OCI-LY7 (cell line): Measurements from ENCODE around the gene OSBPL3. TPM values are rescaled to one million over a fixed set of nuclear protein-coding genes. Genes with fewer than 3 reads are reported as not detected.
A peak's percentile ranks its signal among the peaks of the same experiment; 100 is the strongest.

ENCODE experiments used
- BruUV-seq: library from RNA; stranded (reverse); fragments of 400-500 nt; replicated peaks from 2 replicates; lab custom pipeline; 2021; lab: Mats Ljungman, UMichigan
- CTCF ChIA-PET: fragments of 300-600 bp; sonication (Branson Sonifier 250); formaldehyde crosslinking; loops from one replicate; lab custom pipeline; 2022; ENCODE audit warnings: antibody characterized with exemption; ENCODE audit not compliant: unreplicated experiment; lab: Charles Lee
- POLR2A ChIA-PET: fragments of 300-600 bp; sonication (Branson Sonifier 250); formaldehyde crosslinking; loops from one replicate; lab custom pipeline; 2022; ENCODE audit warnings: antibody characterized with exemption; lab: Charles Lee
- DNase-seq: peaks from one replicate; pipeline ENCODE4 v3.0.0-alpha.2; 2015; ENCODE audit warnings: low spot score
- H2AFZ ChIP-seq: fragments of 200-600 bp; sonication (generic), shearing (Covaris generic); 2 replicates; pipeline ENCODE4 v1.6.1; 2014; ENCODE audit warnings: mild to moderate bottlenecking, antibody characterized with exemption, low read length, moderate library complexity
- H3K27ac ChIP-seq: fragments of 200-600 bp; sonication (generic); 2 replicates; pipeline ENCODE4 v1.5.1; 2014; ENCODE audit warnings: mixed run types, low read depth, mild to moderate bottlenecking, moderate library complexity, low read length, inconsistent platforms; ENCODE audit not compliant: poor library complexity, severe bottlenecking
- H3K36me3 ChIP-seq: fragments of 200-600 bp; sonication (generic); 2 replicates; pipeline ENCODE4 v1.6.1; 2014; ENCODE audit warnings: mild to moderate bottlenecking, antibody characterized with exemption, low read length, moderate library complexity, mixed read lengths; ENCODE audit not compliant: insufficient read depth
- H3K4me1 ChIP-seq: fragments of 200-600 bp; sonication (generic); 2 replicates; pipeline ENCODE4 v1.5.1; 2014; ENCODE audit warnings: mild to moderate bottlenecking, low read length; ENCODE audit not compliant: insufficient read depth, poor library complexity, severe bottlenecking
- H3K4me2 ChIP-seq: fragments of 200-600 bp; sonication (generic); 2 replicates; pipeline ENCODE4 v1.6.1; 2014; ENCODE audit warnings: mild to moderate bottlenecking, low read length
- H3K4me3 ChIP-seq: fragments of 200-600 bp; sonication (generic); 2 replicates; pipeline ENCODE4 v1.5.1; 2014; ENCODE audit warnings: mild to moderate bottlenecking, low read depth, low read length; ENCODE audit not compliant: poor library complexity, severe bottlenecking
- H3K79me2 ChIP-seq: fragments of 200-600 bp; sonication (generic); 2 replicates; pipeline ENCODE4 v1.6.1; 2016; ENCODE audit warnings: low read depth, mild to moderate bottlenecking, low read length, moderate library complexity, mixed read lengths; ENCODE audit not compliant: insufficient read depth
- H3K9me2 ChIP-seq: fragments of 200-600 bp; sonication (generic); 2 replicates; pipeline ENCODE4 v1.6.1; 2016; ENCODE audit warnings: mild to moderate bottlenecking, low read length, mixed read lengths; ENCODE audit not compliant: insufficient read depth
- H3K9me3 ChIP-seq: fragments of 200-600 bp; sonication (generic); 2 replicates; pipeline ENCODE4 v1.6.1; 2014; ENCODE audit warnings: mild to moderate bottlenecking, mixed run types, low read length, mixed read lengths
- H4K20me1 ChIP-seq: fragments of 200-600 bp; sonication (generic); 2 replicates; pipeline ENCODE4 v1.6.1; 2014; ENCODE audit warnings: mild to moderate bottlenecking, antibody characterized with exemption, low read length, moderate library complexity, mixed read lengths; ENCODE audit not compliant: insufficient read depth
- EZH2phosphoT487 ChIP-seq: fragments of 200-600 bp; sonication (generic); IDR thresholded peaks from 2 replicates; pipeline ENCODE4 v1.6.1; 2018; ENCODE audit warnings: low read depth, borderline replicate concordance, mild to moderate bottlenecking, mixed run types, antibody characterized with exemption, low read length, moderate library complexity, mixed read lengths
- intact Hi-C: fragments of 100-400 bp; cut with micrococcal nuclease; formaldehyde crosslinking; loops from one replicate; pipeline ENCODE4 v1.10.0; 2022; ENCODE audit not compliant: unreplicated experiment
- total RNA-seq, 2 experiments: library from RNA; depleted of rRNA in 1 of 2; stranded (reverse); fragments of >200 nt in 1 of 2; shearing (Covaris generic) in 1 of 2; gene quantifications; 2 replicates each; pipeline ENCODE4 v1.2.3, GENCODE V29; 2014 to 2022
- TF ChIP-seq, protein P1 (sequence below): fragments of 200-600 bp; sonication (generic); conservative IDR thresholded peaks from 2 replicates; pipeline ENCODE4 v1.5.1; 2014; ENCODE audit warnings: mild to moderate bottlenecking, antibody characterized with exemption, low read length, moderate library complexity, mixed read lengths

The OSBPL3 gene
- total RNA-seq, 2 experiments from 2014 or later: 28.7 to 79.9 TPM

DNA sequence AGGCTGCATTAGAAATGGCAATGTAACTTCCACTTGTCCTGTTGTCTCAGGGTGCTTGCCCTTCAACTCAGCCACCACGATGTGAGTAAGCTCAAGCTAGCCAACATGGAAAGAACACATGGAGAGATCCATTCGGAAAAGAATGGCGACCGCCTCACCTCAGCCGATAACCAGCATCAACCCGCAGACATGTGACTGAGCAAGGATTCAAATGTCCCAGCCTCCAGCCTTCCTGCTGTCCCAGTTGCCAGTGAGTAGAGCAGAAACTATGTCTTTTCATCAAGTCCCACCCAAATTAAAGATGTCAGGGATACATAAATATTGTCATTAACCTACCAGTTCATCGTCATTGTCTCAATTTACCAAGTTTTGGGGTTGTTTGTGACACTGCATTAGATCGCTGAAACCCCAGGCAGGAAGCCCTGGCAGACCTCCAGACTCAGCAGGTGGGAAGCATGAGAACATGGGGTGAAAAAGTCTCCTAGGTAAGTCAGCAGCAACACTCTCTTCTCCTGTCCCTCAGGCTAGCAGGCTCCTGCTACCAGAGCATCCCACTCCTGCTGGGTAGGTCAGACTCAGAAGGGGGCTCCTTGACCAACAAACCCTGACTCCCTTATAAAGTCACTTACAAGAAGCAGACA, 67.0 kb downstream of the OSBPL3 start:
- ChIA-PET CTCF (no interaction called here), POLR2A (interaction anchor here (0.7 to 4.0 kb wide), 6 partner anchors 11 to 29 kb away, joined by 3 to 30 read pairs (median 8); no protein-coding TSS in a partner anchor)
- no TSS peak for BruUV-seq
- Histone ChIP-seq H2AFZ (no peak overlapping the region), H3K79me2 (peaks cover 95% of the 10 kb centered on the region), H3K9me2 (no peaks in the 10 kb centered on the region), H3K4me3 (no peak overlapping the region), H4K20me1 (peaks cover 3% of the 10 kb centered on the region; the same call in 1 of the 2 replicates), H3K36me3 (peaks cover 6% of the 10 kb centered on the region), H3K4me1 (peaks cover 95% of the 10 kb centered on the region), H3K4me2 (peak overlapping the region; percentile 64), H3K27ac (no peak overlapping the region), H3K9me3 (no peaks in the 10 kb centered on the region)
- no peak for DNase-seq
- TF ChIP-seq, protein P1, sequence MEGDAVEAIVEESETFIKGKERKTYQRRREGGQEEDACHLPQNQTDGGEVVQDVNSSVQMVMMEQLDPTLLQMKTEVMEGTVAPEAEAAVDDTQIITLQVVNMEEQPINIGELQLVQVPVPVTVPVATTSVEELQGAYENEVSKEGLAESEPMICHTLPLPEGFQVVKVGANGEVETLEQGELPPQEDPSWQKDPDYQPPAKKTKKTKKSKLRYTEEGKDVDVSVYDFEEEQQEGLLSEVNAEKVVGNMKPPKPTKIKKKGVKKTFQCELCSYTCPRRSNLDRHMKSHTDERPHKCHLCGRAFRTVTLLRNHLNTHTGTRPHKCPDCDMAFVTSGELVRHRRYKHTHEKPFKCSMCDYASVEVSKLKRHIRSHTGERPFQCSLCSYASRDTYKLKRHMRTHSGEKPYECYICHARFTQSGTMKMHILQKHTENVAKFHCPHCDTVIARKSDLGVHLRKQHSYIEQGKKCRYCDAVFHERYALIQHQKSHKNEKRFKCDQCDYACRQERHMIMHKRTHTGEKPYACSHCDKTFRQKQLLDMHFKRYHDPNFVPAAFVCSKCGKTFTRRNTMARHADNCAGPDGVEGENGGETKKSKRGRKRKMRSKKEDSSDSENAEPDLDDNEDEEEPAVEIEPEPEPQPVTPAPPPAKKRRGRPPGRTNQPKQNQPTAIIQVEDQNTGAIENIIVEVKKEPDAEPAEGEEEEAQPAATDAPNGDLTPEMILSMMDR: no peak
- no peak for TF ChIP-seq EZH2phosphoT487
- intact Hi-C loops: no loop called here

DNA sequence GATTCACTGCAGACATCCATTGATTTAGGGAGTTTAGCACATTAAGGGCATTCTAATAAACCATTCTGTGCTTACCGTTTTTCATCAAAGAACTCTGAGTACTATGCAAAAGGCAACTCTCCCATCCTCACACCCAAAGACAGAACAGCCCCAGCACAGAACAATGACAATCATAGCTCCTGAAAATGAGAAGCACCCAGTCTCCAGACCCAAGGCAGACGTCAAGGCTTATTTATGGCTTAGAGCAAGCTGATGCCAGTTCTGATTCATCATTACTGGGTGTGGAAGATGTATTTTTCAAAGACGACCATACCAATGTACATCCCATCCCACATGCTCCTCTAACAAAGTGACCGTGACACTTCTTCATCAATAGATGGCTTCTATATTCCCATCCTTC, 67.6 kb downstream of the OSBPL3 start:
- TF ChIP-seq, protein P1: no peak
- no peak for TF ChIP-seq EZH2phosphoT487
- POLR2A ChIA-PET: interaction anchor here (0.6 to 4.0 kb wide), 9 partner anchors 11 to 93 kb away, joined by 3 to 43 read pairs (median 10); no protein-coding TSS in a partner anchor
- no peak overlapping the region for H2AFZ ChIP-seq
- no peaks in the 10 kb centered on the region for H3K9me3 ChIP-seq
- H3K4me2 ChIP-seq: peak overlapping the region; percentile 64
- H3K9me2 ChIP-seq: no peaks in the 10 kb centered on the region
- intact Hi-C loops: no loop called here
- no TSS peak for BruUV-seq
- H3K79me2 ChIP-seq: peaks cover 95% of the 10 kb centered on the region
- no peak for DNase-seq
- no peak overlapping the region for H3K4me3 ChIP-seq
- peaks cover 95% of the 10 kb centered on the region for H3K4me1 ChIP-seq
- peak overlapping the region; percentile 72 for H3K27ac ChIP-seq
- H4K20me1 ChIP-seq: no peaks in the 10 kb centered on the region
- H3K36me3 ChIP-seq: peaks cover 6% of the 10 kb centered on the region
- CTCF ChIA-PET: no interaction called here

DNA sequence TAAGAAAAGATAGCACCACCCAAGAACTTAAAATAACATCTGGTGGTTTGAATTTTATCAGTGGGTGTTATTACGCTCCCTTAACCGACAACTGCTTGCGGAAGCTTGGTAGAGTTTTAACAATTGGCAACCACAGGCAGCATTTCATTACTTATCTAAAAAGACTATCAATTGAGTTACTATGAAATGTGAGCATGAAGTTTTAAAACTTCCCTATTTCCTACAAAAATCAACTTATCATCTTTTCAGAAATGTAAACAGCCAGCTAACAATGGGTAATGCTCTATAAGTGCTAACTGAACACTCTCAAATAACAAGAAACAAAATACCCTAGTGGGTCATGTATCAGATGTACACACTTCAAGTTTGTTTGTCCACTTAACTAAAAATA, 68.8 kb downstream of the OSBPL3 start:
- H3K4me1 ChIP-seq: peaks cover 96% of the 10 kb centered on the region
- peaks cover 14% of the 10 kb centered on the region for H3K36me3 ChIP-seq
- peak overlapping the region; percentile 29 for H3K4me3 ChIP-seq
- no TSS peak for BruUV-seq
- no peak for TF ChIP-seq EZH2phosphoT487
- TF ChIP-seq, protein P1: no peak
- intact Hi-C loops: no loop called here
- ChIA-PET POLR2A (interaction anchor here (0.6 to 4.0 kb wide), 16 partner anchors 9 to 140 kb away, joined by 3 to 43 read pairs (median 8); no protein-coding TSS in a partner anchor), CTCF (interaction anchor here (0.6 to 1.2 kb wide), 3 partner anchors 15 to 90 kb away, joined by 3 to 4 read pairs (median 4); no protein-coding TSS in a partner anchor)
- peak overlapping the region; percentile 72 for H3K27ac ChIP-seq
- no peaks in the 10 kb centered on the region for H3K9me3 ChIP-seq
- H2AFZ ChIP-seq: no peak overlapping the region
- H3K9me2 ChIP-seq: no peaks in the 10 kb centered on the region
- H3K4me2 ChIP-seq: peak overlapping the region; percentile 64
- H3K79me2 ChIP-seq: peaks cover 93% of the 10 kb centered on the region
- H4K20me1 ChIP-seq: no peaks in the 10 kb centered on the region
- DNase-seq: peak; percentile 61
